Measurements from ENCODE around the gene CAPN13.
A peak's percentile ranks its signal among the peaks of the same experiment; 100 is the strongest.
"Not testable (repeated sequence)": the region's sequence is repeated elsewhere in the genome, so short reads cannot be mapped to it uniquely, and the experiment has no call there.

CAPN13 gene

DNA sequence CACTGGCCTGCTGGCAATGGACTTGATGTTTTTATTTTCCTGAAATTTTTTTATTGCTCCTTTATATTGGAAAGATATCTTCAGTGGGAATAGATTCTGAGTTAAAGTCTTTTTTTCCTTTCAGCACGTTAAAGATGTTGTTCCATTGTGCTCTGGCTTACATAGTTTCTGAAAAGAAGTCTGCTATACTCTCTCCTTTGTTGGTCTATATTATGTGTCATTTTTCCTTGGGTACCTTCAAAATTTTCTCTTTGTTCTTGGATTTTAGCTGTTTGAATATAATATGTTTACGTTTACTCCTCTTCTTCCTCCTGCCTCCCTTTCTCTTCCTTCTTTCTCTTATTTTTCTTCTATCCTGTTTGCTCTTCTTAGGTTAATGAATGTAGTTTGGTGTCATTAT lies 105.5 kb downstream of the CAPN13 start:
- Histone ChIP-seq H3F3A (ENCODE audit: control insufficient read depth, insufficient read depth) (no peaks in the 10 kb centered on the region), H4K20me1 (ENCODE audit: control insufficient read depth, insufficient read depth, low read depth, low read length) (no peaks in the 10 kb centered on the region)

GRCh38 chr2:30697242-30698103 lies 109.8 kb downstream of the CAPN13 start:
- H3K4me3 ChIP-seq (ENCODE audit: low read length); H3K4me2 ChIP-seq (ENCODE audit: low read length); H3F3A ChIP-seq (ENCODE audit: control insufficient read depth, insufficient read depth); H3K36me3 ChIP-seq (ENCODE audit: control insufficient read depth, low read length); H3K27ac ChIP-seq (ENCODE audit: low read depth, low read length); H4K20me1 ChIP-seq (ENCODE audit: control insufficient read depth, insufficient read depth, low read depth, low read length); H3K4me1 ChIP-seq (ENCODE audit: control insufficient read depth, low read length); H3K9me2 ChIP-seq (replicated peaks; ENCODE audit: control insufficient read depth, low read length); H3K79me2 ChIP-seq (ENCODE audit: control insufficient read depth, low read length): not testable (repeated sequence)
- Histone ChIP-seq H3K27me3 (ENCODE audit: control insufficient read depth, low read length) (peaks cover 11% of the 10 kb centered on the region; the same call in 1 of the 2 replicates), H3K9me3 (ENCODE audit: control insufficient read depth, insufficient read depth, low read length) (peaks cover 10% of the 10 kb centered on the region)
- peak; percentile 8 for TF ChIP-seq CTCF (IDR thresholded peaks at IDR 0.05; ENCODE audit: low read depth, low read length, poor library complexity, severe bottlenecking)

More for the DNA sequence above, 105.5 kb downstream of the CAPN13 start:
- H3K9me3 ChIP-seq (ENCODE audit: control insufficient read depth, insufficient read depth, low read length) = peaks cover 17% of the 10 kb centered on the region
- H3K4me1 ChIP-seq (ENCODE audit: control insufficient read depth, low read length) = no peaks in the 10 kb centered on the region
- no peak overlapping the region for H3K27ac ChIP-seq (ENCODE audit: low read depth, low read length)
- H3K4me3 ChIP-seq (ENCODE audit: low read length) = no peak overlapping the region
- no peak overlapping the region for H3K4me2 ChIP-seq (ENCODE audit: low read length)
- no peaks in the 10 kb centered on the region for H3K36me3 ChIP-seq (ENCODE audit: control insufficient read depth, low read length)
- no peak for TF ChIP-seq EZH2phosphoT487 (IDR thresholded peaks at IDR 0.05; ENCODE audit: borderline replicate concordance, low read length)
- no peak for TF ChIP-seq CTCF (IDR thresholded peaks at IDR 0.05; ENCODE audit: low read depth, low read length, poor library complexity, severe bottlenecking)
- H3K27me3 ChIP-seq (ENCODE audit: control insufficient read depth, low read length) = 0 out of 2 replicates have a peak, but pooled peaks cover 6% of the 10 kb centered on the region
- H3K9me2 ChIP-seq (replicated peaks; ENCODE audit: control insufficient read depth, low read length) = no peaks in the 10 kb centered on the region
- no peaks in the 10 kb centered on the region for H3K79me2 ChIP-seq (ENCODE audit: control insufficient read depth, low read length)

DNA sequence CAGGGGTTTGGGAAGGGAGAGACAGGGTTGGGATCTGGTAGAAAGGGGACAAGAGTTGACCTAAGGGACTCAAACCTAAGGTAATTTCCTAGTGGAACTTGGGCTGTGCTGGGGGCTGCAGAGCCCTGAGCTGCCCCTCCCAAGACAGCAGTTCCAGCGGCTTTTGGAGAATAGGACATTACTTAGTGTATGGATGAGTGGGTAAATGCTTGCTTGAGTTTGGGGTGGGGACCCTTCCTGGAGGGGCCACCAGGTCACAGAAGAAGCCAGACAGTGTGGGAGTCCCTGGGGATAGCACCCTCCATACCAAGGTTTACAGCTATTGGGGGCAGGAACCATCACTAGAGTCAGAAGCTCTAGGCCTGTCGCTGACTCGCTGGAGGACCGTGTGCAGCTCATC lies 111.5 kb downstream of the CAPN13 start:
- Histone ChIP-seq H4K20me1 (ENCODE audit: control insufficient read depth, insufficient read depth, low read depth, low read length) (no peaks in the 10 kb centered on the region), H3K4me3 (ENCODE audit: low read length) (no peak overlapping the region), H3K4me2 (ENCODE audit: low read length) (no peak overlapping the region), H3K4me1 (ENCODE audit: control insufficient read depth, low read length) (no peaks in the 10 kb centered on the region), H3K27me3 (ENCODE audit: control insufficient read depth, low read length) (peaks cover 11% of the 10 kb centered on the region; the same call in 1 of the 2 replicates), H3K9me2 (replicated peaks; ENCODE audit: control insufficient read depth, low read length) (no peaks in the 10 kb centered on the region), H3F3A (ENCODE audit: control insufficient read depth, insufficient read depth) (no peaks in the 10 kb centered on the region), H3K36me3 (ENCODE audit: control insufficient read depth, low read length) (no peaks in the 10 kb centered on the region), H3K27ac (ENCODE audit: low read depth, low read length) (no peak overlapping the region), H3K9me3 (ENCODE audit: control insufficient read depth, insufficient read depth, low read length) (no peaks in the 10 kb centered on the region), H3K79me2 (ENCODE audit: control insufficient read depth, low read length) (no peaks in the 10 kb centered on the region)
- TF ChIP-seq CTCF (IDR thresholded peaks at IDR 0.05; ENCODE audit: low read depth, low read length, poor library complexity, severe bottlenecking) = no peak
- no peak for TF ChIP-seq EZH2phosphoT487 (IDR thresholded peaks at IDR 0.05; ENCODE audit: borderline replicate concordance, low read length)
